NCI-H2107 treated with DMSO at 0.1 percent for 48 hours (cell line): Measurements from ENCODE around the gene OR9Q1.

Source experiments
- DNase-seq: peaks from one replicate; lab custom pipeline; 2025; ENCODE audit not compliant: unreplicated experiment; lab: John Stamatoyannopoulos, UW

Gene OR9Q1

GRCh38 chr11:58028687-58029411 is 5.2 kb downstream of the OR9Q1 start:
- DNase-seq = no peak

GRCh38 chr11:58030653-58031052 is 7.0 kb downstream of the OR9Q1 start, which contains the start of gene OR6Q1:
Gene OR6Q1 (plus strand): TSS chr11:58030953. CDS start chr11:58030953, 0 bp downstream.
- DNase-seq = no peak

- no peak for DNase-seq
These were observed 10.8 kb downstream of the OR9Q1 start for GRCh38 chr11:58034471-58034870.

GRCh38 chr11:58039589-58039988 is 15.9 kb downstream of the OR9Q1 start:
- no peak for DNase-seq

GRCh38 chr11:58043379-58043778 is 19.7 kb downstream of the OR9Q1 start:
- no peak for DNase-seq

- no peak for DNase-seq
These were observed 22.6 kb downstream of the OR9Q1 start for GRCh38 chr11:58046231-58046630.

GRCh38 chr11:58047818-58048217 is 24.1 kb downstream of the OR9Q1 start:
- no peak for DNase-seq

GRCh38 chr11:58055806-58056401 is 32.2 kb downstream of the OR9Q1 start:
- no peak for DNase-seq

GRCh38 chr11:58057481-58057880 is 33.8 kb downstream of the OR9Q1 start:
- DNase-seq = no peak

GRCh38 chr11:58058276-58059006 is 34.8 kb downstream of the OR9Q1 start:
- DNase-seq = no peak

- no peak for DNase-seq
These were observed 35.3 kb downstream of the OR9Q1 start for GRCh38 chr11:58059007-58059350.

GRCh38 chr11:58060535-58060934 is 36.9 kb downstream of the OR9Q1 start:
- DNase-seq = no peak

GRCh38 chr11:58060939-58061672 is 37.4 kb downstream of the OR9Q1 start:
- DNase-seq = no peak

GRCh38 chr11:58061813-58062212 is 38.1 kb downstream of the OR9Q1 start:
- DNase-seq = no peak

- no peak for DNase-seq
These were observed 44.0 kb downstream of the OR9Q1 start for GRCh38 chr11:58067685-58068084.

GRCh38 chr11:58068655-58069054 is 45.0 kb downstream of the OR9Q1 start:
- no peak for DNase-seq

- no peak for DNase-seq
These were observed 46.9 kb downstream of the OR9Q1 start for GRCh38 chr11:58070585-58070984.

- DNase-seq = no peak
These were observed 52.1 kb downstream of the OR9Q1 start for GRCh38 chr11:58075781-58076180.

- DNase-seq = no peak
These were observed 62.8 kb downstream of the OR9Q1 start for GRCh38 chr11:58086528-58086927.

- no peak for DNase-seq
These were observed 73.8 kb downstream of the OR9Q1 start for GRCh38 chr11:58097437-58097836.

GRCh38 chr11:58121096-58121495 is 97.4 kb downstream of the OR9Q1 start:
- DNase-seq = no peak
